ENCODE measurements around the gene NUDT3.

DNA sequence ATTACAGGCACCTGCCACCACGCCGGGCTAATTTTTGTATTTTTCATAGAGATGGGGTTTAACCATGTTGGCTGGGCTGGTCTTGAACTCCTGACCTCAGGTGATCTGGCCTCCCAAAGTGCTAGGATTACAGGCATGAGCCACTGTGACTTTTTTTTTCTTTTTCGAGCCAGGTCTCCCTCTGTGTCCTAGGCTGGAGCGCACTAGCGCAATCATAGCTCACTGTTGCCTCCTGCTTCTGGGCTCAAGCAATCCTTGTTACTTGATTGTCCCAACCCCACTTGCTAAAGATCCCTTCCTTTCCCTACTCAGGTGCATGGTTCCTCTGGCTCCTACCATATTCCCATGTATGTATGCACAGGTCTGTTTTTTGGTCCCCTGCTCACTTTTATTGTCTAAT, 116.3 kb downstream of the NUDT3 start:
- TF ChIP-seq, protein P1, sequence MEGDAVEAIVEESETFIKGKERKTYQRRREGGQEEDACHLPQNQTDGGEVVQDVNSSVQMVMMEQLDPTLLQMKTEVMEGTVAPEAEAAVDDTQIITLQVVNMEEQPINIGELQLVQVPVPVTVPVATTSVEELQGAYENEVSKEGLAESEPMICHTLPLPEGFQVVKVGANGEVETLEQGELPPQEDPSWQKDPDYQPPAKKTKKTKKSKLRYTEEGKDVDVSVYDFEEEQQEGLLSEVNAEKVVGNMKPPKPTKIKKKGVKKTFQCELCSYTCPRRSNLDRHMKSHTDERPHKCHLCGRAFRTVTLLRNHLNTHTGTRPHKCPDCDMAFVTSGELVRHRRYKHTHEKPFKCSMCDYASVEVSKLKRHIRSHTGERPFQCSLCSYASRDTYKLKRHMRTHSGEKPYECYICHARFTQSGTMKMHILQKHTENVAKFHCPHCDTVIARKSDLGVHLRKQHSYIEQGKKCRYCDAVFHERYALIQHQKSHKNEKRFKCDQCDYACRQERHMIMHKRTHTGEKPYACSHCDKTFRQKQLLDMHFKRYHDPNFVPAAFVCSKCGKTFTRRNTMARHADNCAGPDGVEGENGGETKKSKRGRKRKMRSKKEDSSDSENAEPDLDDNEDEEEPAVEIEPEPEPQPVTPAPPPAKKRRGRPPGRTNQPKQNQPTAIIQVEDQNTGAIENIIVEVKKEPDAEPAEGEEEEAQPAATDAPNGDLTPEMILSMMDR (IDR thresholded peaks at IDR 0.05 in 4 of 5, conservative IDR thresholded peaks at IDR 0.05 in 1 of 5), result no peak
- TF ChIP-seq POLR2A (IDR thresholded peaks at IDR 0.05), result no peak

All from gastrocnemius medialis (tissue), 4 donors.